SW 1271 (cell line): ENCODE results near the gene SRP68.
"Not testable (repeated sequence)": the region's sequence is repeated elsewhere in the genome, so short reads cannot be mapped to it uniquely, and the experiment has no call there.

ENCODE experiments used
- DNase-seq, 2 experiments: peaks; one replicate each; lab custom pipeline; 2025; lab: John Stamatoyannopoulos, UW

The SRP68 gene

DNA sequence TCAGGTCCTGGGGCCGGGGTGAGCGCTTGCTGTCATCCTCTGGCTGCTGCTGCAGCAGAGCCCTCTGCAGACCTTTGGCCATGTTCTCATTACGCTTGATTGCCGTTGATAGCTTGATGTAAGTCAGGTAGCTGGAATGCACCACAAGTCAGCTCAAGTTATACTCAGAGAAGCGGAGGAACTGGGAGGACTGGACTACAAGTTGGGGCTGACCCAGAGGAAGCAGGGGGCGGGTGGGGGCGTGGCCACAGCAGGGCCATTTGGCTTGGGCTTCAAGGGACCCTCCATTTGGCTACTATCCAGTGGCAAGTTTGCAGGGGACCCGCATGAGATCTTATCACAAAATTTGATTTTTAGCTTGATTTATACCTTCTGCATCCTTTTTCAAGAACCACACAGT lies 26.3 kb downstream of the SRP68 start:
- no peak for DNase-seq

- not testable (repeated sequence) for DNase-seq
Observed at GRCh38 chr17:76044475-76045007, 27.8 kb downstream of the SRP68 start.

GRCh38 chr17:76042868-76043267 lies 29.4 kb downstream of the SRP68 start:
- not testable (repeated sequence) for DNase-seq

DNA sequence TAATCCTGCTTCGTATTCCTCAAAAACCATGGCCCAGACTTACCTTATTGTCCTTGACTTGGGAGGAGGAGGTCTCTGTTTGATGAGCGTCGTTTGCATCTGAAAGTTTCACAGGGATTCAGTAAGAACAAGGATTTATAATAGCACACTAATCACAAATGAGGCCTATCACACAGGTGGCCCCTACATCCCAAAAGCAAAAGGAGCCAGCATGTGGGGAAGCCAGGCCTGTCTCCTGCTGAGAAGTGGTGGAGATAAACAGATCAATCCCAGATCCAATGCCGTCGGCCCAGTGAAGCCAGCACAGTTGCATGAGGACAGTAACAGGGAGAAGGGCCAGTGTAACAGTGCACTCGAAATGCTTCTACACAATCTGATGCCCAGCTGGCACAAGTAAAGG lies 31.9 kb downstream of the SRP68 start:
- DNase-seq, result no peak

DNA sequence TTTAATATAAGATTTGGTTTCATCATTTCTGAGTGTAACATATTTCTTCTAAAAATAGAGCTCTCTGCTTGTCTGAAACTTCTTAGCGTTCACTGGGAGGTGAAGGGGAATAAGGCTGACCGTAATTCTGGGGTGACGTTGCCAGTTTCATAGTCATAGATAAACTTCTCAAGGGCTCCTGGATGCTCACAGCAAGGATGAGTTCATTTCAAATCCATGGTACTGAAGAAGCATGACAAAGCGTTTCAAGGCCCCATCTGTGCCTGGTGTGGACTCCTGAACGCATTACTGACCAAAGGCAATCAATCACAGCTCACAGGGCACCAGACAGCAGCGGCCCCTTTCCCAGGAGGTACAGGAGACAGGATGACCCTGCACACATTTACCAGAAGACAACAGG lies 33.2 kb downstream of the SRP68 start:
- DNase-seq, result no peak

- DNase-seq, result no peak
Observed at GRCh38 chr17:76038050-76038449, 34.3 kb downstream of the SRP68 start.

GRCh38 chr17:76036497-76037261 lies 35.6 kb downstream of the SRP68 start:
- no peak for DNase-seq

DNA sequence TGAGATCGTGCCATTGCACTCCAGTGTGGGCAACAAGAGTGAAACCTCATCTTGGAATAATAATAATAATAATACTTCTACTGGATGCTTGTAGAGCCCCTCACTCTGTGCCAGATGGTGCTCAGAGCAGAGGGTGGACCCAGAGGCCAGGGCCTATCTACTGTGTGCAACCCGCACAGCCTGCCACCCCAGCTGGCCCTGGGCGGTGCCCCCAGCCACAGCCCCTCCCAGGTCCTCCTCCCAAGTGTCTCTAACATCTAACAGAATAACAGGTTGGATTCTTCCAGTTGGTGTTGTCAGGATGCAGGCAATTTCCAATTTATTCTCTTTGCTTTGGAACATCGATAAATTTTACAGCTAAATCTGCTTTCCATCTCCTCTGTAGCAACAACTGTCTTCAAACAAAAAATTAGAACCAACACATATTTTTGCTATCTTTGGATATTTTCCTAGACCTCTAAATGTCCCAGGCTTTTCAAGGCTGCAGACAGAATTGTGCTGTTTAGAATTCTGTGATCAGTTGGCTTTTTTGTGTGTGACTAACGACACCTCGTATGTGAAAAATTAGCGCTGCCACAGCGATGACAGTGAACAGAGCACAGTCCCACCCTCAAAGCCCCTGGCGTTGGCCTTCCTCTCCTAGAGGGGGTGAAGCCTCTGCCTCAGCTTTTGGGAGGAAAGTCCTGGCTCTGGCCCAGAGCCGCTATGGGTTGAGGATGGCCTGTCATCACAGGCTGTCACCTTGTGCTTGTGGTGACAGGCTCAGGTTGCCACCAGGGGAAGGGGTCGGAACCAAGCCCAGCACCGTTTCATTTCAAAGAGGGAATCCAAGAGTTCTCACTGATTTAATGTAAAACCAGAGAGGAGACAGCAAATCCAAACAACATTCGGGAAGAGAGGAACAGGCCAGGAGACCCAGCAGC lies 37.6 kb downstream of the SRP68 start:
- no peak for DNase-seq

DNA sequence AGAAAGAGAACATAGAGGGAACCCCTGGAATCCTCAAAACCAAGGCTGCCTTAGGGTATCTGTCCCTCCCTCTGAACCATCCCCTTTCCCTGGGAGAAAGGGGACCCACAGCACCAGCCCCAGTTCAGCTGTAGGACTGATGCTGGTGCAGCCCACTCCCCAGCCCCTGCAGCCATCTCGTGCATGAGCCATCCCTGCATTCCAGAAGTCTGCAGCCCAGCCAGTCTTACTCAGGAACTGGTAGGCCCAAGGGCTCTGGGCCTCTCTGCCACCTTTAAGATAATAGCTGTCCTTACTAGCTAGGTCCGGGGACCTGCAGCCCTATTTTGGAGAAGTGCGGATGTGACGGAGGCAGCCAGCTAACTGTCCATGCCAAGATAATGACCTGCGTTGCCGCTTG lies 39.2 kb downstream of the SRP68 start:
- DNase-seq, result no peak

DNA sequence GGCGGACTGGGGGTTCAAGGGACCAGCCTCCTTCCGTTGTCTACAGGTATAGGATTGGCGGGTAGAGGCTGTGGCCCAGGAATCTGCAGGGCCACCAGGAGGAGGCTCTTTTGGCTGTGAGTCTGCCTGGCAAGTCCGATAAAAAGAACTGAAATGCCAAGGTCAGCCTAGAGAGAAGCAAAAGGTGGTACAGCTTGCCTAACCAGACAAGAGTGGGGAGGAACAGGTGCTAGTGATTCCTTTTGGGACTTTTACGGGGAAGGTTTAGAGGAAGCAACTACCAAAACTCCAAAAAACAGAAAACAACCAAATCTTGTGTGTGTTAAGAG lies 39.6 kb downstream of the SRP68 start:
- no peak for DNase-seq

- no peak for DNase-seq
Observed at GRCh38 chr17:76032073-76032779, 40.1 kb downstream of the SRP68 start.

DNA sequence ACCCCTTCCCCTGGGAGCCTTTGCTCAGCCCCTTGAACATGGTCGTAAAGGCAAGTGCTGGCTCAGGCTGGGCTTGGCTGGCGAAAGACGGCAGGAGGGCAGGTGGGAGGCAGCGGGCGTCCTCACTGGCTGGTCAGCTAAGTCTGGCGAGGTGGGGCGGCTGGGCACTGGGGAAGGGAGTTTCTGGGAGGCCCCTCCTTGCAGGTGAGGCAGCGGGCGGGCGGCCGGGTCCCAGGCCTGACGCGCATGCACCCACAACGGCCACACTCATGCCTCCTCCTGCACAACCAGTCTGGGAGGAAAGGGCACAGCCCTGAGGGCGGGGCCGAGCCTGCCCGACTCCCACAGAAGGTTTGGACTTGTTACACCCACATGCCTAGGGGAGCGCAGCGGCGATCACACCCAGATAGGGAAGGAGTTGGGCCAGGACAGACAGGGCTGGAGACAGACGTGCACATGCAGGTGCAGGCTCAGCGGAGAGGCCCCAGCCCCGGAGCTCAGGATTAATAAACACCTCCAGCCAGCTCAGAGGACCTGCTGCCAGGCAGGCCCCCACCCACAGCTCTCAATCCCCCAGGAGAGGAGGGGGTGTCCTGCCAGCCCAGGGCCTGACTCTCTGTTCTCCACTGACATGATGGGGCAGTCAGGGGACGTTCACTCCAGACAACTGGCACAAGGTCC lies 45.0 kb downstream of the SRP68 start, which contains the start of gene EVPL:
TSS of gene EVPL (minus strand) at position 148 of the 681 bp plus-strand sequence. CDS start at position 40, 108 bp downstream.
- DNase-seq, result no peak

GRCh38 chr17:76026714-76027158 lies 45.6 kb downstream of the SRP68 start:
- no peak for DNase-seq

- no peak for DNase-seq
Observed at GRCh38 chr17:76025294-76025693, 47.0 kb downstream of the SRP68 start.

DNA sequence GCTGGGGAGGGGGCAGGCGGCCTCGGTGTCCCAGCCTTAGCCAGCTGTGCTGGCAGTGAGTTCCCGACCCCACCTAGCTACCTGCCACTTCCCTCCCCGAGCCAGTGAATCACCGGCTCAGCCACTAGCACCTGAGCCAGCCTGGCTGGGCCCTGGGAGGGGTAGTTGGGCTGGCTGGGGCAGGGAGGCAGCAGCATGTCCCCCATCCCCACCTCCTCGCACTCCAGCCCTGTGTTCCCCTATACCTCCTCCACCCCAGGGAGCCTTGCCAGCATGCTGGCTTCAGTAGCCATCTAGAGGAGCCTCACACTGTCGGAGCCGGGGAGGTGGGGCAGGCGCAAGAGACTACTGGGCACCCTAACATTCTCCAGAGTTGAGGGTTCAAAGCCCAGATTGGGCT lies 48.0 kb downstream of the SRP68 start:
- no peak for DNase-seq

- no peak for DNase-seq
Observed at GRCh38 chr17:76023900-76024237, 48.4 kb downstream of the SRP68 start.

DNA sequence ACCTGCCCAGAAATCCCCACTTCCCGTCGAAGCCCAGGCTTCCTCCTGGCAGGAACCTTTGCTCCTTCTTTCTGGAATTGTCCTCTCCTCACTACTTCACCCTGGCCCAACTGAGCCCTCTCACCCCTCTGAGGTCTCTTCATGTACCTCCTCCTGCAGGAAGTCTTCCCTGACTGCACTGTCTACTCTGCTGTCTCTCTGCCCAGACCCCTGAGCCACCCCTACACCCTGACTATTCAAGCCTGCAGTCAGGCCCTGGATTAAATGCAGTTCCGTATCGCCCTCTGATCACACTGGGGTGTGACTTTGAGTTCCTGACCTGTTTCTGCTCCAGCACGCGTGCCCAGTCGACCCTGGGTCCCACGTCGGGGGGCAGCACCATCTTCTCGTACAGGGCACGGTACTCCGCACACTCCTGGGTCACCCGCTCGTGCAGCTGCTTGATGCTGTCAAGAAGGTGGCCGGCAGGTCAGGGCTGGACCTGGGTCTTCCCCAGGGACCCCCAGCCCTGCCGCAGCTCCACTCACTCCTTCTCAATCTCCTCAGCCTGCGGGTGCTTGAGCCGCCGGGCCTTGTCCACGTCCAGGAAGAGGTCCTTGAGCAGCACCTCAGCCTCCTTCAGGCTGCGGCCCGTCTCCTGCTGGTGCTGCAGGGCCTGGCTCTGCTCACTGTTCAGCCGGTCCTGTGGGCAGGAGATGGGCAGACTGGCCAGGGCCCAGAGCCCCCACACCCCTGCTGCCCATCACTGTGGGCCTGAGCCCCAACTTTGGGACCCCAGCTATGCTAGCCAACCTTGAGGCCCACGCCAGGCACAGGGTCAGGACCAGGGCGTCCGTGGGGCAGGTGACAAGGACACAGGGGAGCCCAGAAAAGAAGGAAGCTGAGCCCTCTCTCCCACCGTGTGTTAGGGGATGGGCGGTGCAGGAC lies 49.1 kb downstream of the SRP68 start:
- no peak for DNase-seq

DNA sequence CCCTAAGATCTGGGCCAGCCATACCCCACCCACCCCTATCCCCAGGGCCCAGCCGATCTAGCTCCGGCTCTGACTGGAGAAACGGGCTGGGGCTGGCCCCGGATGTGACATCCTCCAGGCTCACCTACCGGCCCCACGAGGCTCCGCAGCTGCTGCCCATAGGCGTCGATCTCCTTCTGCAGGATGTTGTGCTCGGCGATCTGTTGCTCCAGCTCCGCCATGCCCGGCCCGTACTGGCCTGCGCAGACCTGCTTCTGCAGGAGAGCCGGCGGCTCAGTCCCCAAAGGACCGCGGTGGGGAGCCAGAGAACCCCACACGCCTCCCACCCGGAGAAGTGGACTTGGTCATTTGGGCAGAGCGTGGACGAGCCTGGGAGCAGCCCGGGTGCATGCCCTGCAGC lies 50.0 kb downstream of the SRP68 start:
- no peak for DNase-seq

- DNase-seq, result no peak
Observed at GRCh38 chr17:76019833-76020467, 52.4 kb downstream of the SRP68 start.

GRCh38 chr17:76018801-76019200 lies 53.5 kb downstream of the SRP68 start:
- no peak for DNase-seq
